NCI-H2081 treated with DMSO at 0.1 percent for 48 hours (cell line): ENCODE data around the gene HNRNPUL1.
"Not testable (repeated sequence)": the region's sequence is repeated elsewhere in the genome, so short reads cannot be mapped to it uniquely, and the experiment has no call there.

ENCODE experiments used
- DNase-seq: peaks from one replicate; lab custom pipeline; 2025; lab: John Stamatoyannopoulos, UW

The HNRNPUL1 gene

DNA sequence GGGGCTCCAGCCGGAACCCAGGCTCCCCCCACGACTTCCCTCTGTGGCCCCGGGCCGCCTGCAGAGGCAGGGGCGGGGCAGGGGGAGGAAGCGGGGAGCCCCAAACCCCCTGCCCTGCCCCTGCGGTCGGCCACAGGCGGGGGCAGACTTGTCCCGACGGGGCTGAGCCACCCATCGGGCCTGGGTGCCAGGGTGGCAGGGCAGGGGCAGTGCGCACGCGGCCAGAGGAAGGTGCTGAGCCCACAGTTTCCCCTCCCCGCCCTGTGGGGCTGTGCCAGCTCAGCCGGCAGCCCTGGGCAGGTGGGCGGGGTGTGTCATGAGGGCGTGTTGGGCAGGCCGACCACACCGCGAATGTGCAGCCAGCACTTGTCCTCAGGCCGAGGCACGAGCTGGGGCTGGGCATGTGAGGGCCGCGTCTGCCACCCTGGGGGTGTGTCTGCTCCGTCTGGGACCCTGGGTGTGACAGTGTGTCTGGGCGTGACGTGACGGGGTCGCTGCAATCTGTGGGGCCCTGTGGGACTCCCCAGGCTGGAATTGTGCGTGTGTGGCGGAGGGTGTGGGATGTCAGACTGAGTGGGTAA lies 63.5 kb downstream of the HNRNPUL1 start:
- DNase-seq = no peak

DNA sequence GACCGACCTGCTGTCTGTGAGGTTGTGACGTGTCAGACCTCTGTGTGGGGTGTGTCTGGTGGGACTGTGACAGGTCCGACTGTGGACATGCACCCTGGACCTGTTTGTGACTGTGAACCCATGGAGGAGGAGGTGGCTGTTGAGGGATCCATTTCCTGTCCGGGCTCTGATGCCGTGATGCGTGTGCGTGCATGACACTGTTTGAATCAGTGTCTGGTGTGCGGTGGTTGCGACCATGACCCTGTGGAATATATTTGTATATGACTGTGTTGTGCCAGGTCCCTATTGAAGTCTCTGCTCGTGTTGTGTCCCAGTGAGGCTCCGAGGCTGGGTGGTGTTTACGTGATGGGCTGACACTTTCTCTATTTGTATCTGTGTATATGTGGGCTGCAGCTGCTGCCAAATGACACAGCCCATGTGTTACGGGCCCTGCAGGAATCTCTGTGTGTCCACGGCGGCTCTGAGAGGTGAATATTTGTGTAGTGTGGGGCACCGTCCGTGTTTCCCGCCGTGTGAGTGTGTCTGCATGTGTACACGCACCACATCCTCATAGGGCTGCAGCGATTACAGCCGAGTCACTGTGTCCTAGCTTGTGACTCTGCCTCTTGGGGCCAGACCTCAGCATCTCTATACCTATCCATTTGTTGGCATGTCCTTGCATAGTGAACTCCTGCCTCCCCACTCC lies 64.1 kb downstream of the HNRNPUL1 start:
- DNase-seq = no peak

DNA sequence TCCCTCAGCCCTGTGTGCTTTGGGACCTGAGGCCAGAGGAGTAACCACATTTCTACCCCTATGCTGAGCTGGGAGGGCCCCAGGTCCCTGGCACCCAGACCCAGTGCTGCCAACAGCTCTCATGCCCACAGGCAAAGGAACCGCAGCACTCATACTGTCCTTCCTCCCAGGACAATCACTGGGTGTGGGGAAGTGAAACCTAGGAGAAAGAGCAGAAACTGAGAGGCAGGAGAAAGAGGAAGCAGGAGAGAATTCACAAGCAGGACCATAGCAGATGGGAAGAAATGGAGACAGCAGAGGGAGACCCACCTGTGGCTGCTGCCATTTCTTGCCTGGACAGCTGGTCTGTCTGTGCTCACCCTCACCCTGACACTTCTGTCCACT lies 64.7 kb downstream of the HNRNPUL1 start:
- DNase-seq = no peak

DNA sequence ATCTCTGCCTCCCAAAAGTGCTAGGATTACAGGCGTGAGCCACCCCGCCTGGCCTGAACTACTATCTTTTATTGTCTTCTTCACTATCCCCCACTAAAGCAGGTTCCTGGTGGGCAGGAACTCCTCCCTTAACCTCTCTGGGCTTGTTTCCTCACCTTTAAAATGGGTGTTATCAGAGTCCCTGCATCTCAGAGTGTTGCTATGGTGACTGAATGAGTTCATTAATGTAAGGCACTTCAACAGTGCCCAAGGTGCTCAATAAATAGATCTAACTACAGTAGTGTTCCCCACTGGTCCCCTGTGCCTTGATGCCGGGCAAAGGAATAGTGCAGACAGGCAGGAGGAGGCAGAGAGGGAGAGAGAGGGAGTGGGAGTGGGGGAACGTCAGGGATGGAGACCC lies 66.3 kb downstream of the HNRNPUL1 start:
- no peak for DNase-seq

DNA sequence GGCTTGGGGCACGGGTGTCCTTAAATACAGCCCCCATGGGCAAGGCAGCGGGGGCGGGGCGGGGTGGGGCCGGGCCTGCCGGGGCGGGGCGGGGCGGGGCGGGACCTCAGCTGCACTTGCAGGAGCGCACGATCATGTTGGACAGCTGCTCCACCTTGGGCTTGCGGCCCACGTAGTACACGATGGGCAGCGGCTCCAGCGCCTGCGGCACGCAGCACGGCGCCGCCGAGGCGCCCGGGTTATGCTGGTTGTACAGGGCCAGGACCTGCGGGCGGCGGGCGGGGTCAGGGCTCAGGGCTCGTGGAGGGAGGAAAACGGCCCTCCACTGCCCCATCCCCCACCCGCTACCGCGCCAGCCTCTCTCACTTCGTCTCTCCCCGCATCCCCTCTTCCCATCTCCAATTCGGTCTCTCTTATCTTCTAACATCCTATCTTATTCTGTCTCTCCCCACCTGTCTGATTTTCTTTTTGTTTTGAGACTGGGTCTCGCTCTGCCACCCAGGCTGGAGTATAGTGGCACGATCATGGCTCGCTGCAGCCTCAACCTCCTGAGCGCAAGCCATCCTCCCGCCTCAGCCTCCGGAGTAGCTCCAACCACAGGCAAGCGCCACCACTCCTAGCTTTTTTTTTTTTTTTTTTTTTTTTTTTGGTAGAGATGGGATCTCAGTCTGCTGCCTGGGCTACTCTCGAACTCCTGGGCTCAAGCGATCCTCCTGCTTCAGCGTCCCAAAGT lies 66.9 kb downstream of the HNRNPUL1 start:
- DNase-seq = no peak

DNA sequence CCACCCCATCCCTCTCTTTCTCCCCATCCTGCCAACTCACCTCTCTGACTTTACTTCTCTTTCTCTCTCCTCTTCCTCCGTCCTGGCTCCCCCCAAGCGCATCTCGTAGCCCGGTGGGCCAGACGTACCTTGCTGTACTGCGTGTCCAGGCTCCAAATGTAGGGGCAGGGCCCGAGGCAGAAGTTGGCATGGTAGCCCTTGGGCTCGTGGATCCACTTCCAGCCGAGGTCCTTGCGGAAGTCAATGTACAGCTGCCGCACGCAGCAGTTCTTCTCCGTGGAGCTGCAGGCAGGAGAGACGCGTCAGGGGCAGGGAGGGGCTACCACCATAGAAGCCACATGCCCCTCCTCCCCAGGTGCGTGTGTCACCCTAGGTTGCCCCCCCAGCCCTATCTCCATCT lies 67.8 kb downstream of the HNRNPUL1 start:
- no peak for DNase-seq

DNA sequence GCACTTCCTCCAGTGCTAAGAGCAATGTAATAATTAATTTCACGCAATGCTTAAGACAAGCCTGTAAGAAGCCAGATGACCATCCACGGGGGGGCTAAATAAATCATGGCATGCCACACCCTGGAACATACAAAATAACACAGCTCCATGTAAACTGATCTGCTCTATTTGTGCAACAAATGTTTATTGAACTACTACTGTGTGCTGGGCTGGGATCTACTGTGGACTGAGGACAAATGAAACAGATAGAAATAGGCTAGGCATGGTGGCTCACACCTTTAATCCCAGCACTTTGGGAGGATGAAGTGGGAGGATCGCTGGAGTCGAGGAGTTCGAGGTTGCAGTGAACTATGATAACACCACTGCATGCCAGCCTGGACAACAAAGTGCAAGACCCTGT lies 68.3 kb downstream of the HNRNPUL1 start:
- no peak for DNase-seq

DNA sequence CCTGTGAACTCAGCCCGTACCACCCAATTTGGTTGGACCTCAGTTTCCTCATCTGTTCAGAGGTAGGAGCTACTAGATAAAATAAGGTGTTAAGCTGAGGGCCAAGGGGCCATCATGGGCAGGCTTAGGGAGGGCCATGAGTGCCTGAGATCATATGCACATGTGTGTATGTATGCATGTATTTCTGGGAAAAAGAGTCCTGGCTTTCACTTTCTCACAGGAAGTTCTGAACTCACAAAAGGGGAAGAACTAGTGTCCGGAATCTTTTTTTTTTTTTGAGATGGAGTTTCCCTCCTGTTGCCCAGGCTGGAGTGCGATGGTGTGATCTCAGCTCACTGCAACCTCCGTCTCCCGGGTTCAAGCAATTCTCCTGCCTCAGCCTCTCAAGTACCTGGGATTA lies 70.6 kb downstream of the HNRNPUL1 start:
- no peak for DNase-seq

DNA sequence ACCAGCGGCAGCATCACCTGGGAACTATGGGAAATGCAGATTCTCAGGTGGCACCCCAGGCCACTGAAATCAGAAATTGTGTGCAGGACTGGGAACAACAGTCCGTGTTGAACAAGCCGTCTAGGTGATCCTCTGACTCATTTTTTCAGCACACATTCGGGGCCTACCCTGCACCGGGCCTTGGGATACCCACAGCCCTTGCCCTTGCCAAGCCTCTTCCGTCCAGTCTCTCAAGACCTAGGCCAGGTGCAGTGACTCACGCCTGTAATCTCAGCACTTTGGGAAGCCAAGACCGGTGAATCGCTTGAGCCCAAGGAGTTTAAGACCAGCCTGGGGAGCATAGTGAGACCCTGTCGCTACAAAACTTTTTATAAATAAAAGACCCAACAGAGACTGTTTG lies 71.3 kb downstream of the HNRNPUL1 start:
- no peak for DNase-seq

DNA sequence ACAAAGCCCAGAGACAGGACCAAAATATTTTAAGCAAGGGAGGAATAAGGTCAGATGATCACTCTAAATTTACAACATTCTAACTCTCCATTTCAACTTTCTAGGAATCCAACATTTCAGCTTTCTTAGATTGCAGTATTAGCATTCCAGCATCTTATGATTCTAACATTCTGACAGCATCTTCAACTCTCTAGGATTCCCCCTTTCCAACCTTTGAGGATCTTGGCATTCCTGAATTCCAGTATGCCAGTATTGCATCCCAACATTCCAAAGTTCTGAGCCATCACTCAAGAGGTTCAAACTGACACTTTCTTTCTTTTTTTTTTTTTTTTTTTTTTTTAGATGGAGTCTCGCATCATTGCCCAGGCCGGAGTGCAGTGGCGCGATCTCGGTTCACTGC lies 75.8 kb downstream of the HNRNPUL1 start:
- DNase-seq = no peak

DNA sequence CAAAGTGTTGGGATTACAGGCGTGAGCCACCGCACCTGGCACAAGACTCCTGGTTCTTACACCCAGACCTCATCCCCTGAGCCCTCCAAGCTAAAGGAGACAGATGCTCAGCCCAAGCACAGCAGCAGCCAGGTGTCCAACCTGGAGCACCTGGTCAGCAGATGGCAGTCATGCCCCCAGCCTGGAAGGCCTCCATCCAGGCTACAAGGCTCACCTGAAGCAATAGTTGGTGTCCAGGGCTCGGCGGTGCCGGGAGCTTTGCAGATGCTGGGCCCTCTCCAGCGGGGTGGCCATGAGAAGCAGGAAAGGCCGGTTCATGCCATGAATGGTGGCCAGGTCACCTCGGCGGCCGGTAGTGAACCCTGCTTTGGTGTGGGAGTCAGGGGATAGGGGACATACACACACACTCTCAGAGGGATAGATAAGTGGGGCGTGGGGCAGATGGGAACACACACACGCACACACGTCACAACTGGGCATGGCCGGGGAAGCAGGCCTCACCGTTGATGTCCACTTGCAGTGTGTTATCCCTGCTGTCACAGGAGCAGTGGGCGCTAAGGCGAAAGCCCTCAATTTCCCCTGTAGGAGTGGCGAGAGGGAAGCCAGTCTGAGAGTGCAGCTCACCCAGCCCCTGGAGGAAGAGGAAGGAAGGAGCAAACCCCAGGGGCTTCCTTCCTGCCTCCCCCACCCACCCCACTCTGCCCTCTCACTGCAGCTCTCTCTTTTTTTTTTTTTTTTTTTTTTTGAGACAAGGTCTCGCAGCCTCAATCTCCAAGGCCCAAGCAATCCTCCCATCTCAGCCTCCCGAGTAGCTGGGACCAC lies 77.7 kb downstream of the HNRNPUL1 start:
- no peak for DNase-seq

DNA sequence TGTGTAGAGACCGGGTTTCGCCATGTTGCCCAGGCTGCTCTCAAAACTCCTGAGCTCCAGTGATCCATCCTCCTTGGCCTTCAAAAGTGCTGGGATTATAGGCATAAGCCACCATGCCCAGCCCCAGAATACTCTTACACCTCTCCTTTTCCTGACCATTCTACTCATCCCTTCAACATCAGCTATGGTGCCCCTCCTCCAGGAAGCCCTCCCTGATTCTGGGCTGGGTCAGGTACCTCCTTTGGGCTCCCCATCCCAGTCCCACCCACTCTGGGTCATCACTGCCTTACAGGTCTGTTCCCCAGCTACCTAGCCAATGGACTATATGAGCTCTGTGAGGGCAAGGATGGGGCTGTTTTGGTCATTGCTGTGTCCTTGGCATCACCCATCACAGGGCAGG lies 80.0 kb downstream of the HNRNPUL1 start:
- no peak for DNase-seq

DNA sequence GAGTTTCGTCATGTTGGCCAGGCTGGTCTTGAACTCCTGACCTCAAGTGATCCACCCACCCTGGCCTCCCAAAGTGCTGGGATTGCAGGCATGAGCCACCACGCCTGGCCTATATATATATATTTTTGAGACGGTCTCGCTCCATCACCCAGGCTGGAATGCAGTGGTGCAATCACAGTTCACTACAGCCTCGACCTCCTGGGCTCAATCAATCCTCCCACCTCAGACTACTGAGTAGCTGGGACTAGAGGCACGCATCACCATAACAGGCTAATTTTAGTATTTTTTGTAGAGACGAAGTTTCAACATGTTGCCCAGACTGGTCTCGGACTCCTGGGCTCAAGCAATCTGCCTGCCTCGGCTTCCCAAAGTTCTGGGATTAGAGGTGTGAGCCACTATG lies 82.7 kb downstream of the HNRNPUL1 start:
- not testable (repeated sequence) for DNase-seq

DNA sequence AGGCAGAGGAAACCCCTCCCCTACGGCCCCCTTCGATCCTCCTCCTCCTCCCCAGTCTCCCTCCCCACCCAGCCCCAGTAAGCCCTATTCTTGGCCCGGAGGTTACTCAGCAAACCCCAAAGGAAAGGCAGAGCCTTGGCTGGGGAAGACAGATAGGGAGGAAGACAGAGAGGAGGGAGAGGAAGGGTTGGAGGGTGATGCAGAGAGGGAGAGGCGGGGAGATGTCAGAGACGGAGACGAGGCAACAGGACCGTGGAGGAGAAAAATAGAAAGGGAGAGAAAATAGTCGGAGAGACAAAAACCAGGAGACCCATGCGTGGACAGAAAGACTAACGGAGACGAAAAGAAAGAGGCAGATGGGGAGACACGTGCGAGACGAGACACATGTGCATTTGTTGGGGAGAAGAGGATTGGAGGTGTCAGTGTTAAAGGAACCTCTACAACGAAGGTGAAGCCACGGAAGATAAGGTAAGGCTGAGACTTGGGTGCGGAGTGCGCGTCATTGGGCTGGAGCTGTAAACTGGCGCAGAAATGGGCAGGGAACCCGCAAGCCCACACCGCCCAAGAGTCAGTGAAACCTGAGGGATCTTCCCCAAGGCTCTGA lies 86.7 kb downstream of the HNRNPUL1 start:
- DNase-seq = no peak

DNA sequence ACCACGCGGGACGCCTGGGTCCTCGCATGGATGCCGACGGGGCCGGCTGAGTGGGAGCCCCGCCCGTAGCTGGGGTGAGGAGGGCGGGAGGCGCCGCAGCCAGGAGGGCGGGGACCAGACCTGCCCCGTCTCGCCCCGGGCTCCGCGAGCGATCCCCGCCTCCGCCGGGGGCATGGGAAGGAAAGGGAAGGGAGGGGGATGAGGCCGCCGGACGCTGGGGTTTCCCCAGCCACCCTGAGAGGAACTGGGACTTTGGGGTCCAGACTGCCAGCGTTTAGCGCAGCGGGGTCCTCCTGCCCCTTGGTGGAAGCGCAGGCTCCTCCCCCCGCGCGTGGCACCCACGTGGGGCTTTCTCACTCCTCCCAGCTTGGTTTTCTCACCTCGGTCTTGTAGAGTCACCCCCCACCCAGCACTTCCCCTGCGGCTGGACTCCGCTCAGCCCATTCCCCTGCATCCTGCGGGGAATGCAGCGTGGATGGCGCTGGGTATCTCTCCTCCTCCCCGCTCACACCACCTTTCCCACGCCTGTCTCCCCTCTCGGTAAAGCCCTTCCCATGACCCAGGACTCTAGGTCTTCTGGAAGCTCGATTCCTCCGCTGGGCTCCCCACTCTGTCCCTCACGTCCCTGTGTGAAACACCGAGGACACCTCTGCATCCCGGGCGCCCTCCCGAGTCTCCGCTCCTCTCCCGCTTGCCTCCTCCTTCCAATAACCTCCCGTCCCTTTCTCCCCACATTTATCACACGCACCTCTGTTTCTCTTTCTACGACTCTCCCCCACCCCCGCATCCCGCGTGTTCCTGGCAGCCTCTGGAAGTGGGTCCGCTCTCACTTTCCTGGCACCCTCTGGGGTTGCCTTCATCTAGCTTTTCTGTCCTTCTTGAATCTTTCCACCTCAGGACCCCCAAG lies 87.4 kb downstream of the HNRNPUL1 start:
- DNase-seq = no peak

DNA sequence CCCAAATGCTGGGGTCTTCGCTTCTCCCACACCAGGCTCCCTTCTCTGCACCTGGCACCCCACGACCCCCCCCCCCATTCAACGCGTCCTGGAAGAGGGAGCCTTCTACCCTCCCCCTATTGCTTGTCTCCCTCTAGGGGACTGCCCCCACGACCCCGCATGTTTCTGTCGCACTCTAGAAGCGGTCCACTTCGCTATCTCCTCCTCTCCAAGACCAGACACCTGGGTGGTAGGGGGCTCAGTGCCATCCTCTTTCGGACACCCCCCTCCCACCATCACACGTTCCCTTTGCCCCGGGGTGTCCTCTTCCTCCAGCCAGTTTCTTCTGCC lies 88.1 kb downstream of the HNRNPUL1 start:
- DNase-seq = no peak

DNA sequence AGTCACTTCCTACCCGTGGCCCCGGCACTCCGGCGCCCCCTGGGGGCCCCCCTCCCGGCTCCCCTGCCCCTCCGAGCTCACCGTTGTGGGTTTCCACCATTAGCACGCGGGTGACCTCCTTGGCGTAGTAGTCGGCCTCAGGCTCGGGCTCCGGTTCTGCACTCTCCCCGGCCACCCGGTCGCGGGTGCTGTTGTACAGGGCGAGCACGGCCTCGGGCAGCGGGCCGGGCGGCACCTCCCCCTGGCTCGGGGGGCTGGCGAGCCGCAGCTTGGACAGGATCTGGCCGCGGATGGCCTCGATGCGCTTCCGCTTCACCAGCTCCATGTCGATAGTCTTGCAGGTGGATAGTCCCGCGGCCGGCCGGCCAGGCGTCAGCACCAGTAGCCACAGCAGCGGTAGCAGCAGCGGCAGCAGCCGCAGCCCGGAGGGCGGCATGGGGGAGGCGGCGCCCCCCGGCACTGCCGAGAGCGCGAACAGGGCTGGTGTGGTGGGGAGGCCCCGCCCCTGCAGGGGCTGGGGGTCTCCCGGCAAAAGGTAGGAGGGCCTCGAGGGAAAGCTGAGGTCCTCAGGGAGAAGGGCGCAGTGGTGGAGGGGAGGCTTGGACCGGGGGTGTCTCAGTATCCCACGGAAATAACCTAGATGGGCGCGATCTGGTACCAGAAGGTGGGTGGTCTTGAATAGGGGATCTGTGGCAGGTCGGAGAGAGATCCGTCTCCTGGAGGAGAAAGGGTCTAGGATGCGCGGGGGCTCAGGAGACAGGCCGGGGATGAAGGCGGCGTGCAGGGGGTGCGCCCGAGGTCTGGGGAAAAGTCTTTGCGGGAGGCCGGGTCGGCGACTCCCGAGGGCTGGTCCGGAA lies 88.7 kb downstream of the HNRNPUL1 start:
- no peak for DNase-seq

DNA sequence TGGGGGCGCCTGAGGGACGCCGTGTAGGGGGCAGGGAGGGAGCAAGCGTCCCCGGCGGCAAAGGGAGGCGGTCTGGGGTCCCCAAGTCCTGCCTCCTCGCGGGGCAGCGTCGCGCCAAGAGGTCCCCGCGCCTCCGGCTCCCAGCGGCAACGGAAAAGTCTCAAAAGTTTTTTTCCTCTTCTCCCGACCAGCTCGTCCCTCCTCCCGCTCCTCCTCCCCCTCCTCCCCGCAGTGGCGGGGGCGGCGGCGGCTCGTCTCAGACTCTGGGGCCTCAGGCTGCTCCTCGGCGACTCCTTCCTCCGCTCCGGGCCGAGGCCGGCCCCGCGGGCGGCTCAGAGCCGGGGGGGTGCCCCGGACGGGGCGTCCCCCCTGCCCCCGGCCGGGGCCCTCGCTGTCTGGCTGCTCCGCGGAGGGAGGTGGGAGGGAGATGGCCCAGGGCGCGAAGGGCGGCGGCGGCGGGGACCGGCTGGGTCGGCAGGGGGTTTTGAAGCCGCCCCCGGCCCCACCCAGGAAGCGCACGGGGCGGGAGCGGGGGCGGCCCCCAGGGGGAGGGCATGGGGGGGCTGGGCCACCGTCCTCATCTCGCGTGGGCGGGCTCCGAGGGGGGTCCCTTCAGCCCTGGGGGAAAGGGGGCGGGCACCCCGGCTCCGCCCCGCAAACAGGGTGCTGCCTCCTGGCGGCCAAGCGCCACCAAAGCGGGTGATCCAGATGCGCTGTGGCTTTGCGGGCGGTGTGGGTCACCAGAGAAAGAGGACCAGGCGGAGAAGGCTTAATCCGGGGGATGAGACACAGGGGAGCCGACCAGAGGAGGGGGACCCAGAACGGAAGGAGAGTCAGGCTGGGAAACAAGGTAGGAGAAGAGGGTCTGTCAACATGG lies 89.5 kb downstream of the HNRNPUL1 start, which contains the start of gene TGFB1:
Gene TGFB1 (minus strand): TSS at position 457 of the 877 bp plus-strand sequence. CDS start 878 bp downstream, outside the sequence.
- DNase-seq = no peak

DNA sequence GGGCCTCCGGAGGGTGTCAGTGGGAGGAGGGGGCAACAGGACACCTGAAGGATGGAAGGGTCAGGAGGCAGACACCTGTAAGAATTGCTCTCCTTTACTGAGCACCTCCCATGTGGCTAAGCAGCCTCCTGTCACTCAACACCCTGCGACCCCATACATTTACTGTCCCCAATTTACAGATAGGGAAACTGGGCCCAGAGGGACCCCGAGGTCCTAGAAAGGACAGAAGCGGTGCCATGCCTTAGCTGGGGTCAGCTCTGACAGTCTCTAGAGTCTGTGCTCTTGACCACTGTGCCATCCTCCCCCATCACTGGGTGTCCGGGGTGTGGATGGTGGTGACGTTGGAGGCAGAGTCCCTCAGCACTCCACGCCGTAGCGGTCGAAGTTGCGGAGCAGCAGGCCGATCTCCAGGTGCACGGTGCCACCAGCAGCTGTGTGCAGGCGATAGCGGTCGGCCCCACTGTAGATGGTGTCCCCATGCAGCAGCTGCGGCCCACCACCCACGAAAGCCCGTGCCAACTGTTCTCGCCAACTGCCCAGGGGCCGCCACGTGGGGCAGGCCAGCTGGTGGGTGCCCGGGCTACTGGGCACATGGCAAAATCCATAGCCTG lies 90.3 kb downstream of the HNRNPUL1 start:
- DNase-seq = no peak
